Caco-2 (cell line): ENCODE data around the gene DDX28. TPM values are rescaled to one million over a fixed set of nuclear protein-coding genes. Genes with fewer than 3 reads are reported as not detected.
"Not testable (repeated sequence)": the region's sequence is repeated elsewhere in the genome, so short reads cannot be mapped to it uniquely, and the experiment has no call there.

Source experiments
- BruUV-seq: library from RNA; stranded (reverse); fragments of 400-500 nt; replicated peaks from 2 replicates; lab custom pipeline; 2021; lab: Mats Ljungman, UMichigan
- CTCF ChIA-PET: fragments of 300-600 bp; sonication (Branson Sonifier 250); formaldehyde crosslinking; loops from one replicate; lab custom pipeline; 2022; ENCODE audit warnings: antibody characterized with exemption; lab: Charles Lee
- POLR2A ChIA-PET: fragments of 300-600 bp; sonication (Branson Sonifier 250); formaldehyde crosslinking; loops from one replicate; lab custom pipeline; 2022; ENCODE audit warnings: antibody characterized with exemption; lab: Charles Lee
- DNase-seq, 2 experiments: peaks; one replicate each; pipeline versions ENCODE4 v3.0.0 to v3.0.0-alpha.2; 2020 to 2022
- H3K27me3 ChIP-seq: replicated peaks from 2 replicates; pipeline ENCODE4 v1.6.0; 2011; ENCODE audit warnings: low read length; ENCODE audit not compliant: control insufficient read depth, insufficient read depth
- H3K36me3 ChIP-seq: 2 replicates; pipeline ENCODE4 v1.5.1; 2011; ENCODE audit warnings: low read length; ENCODE audit not compliant: control insufficient read depth, insufficient read depth
- H3K4me1 ChIP-seq: fragments of 250-450 bp; sonication (Bioruptor Pico); 2 replicates; pipeline ENCODE4 v1.5.1; 2020; ENCODE audit warnings: mild to moderate bottlenecking
- H3K4me3 ChIP-seq: 2 replicates; pipeline ENCODE4 v1.5.1; 2011; ENCODE audit warnings: low read depth, mild to moderate bottlenecking, control low read depth, low read length
- H3K9me3 ChIP-seq: fragments of 250-450 bp; sonication (Bioruptor Pico); 2 replicates; pipeline ENCODE4 v1.5.1; 2020; ENCODE audit warnings: mild to moderate bottlenecking, moderate library complexity
- H3K27ac Mint-ChIP-seq: one replicate; pipeline ENCODE4 v1.8.0; 2022; ENCODE audit warnings: mixed read lengths; ENCODE audit not compliant: unreplicated experiment
- H3K27me3 Mint-ChIP-seq: one replicate; pipeline ENCODE4 v1.8.0; 2022; ENCODE audit warnings: mixed read lengths; ENCODE audit not compliant: insufficient read depth, unreplicated experiment
- H3K36me3 Mint-ChIP-seq: one replicate; pipeline ENCODE4 v1.8.0; 2022; ENCODE audit warnings: mild to moderate bottlenecking, mixed read lengths; ENCODE audit not compliant: insufficient read depth, unreplicated experiment
- H3K4me1 Mint-ChIP-seq: one replicate; pipeline ENCODE4 v1.8.0; 2022; ENCODE audit warnings: low read depth, mixed read lengths; ENCODE audit not compliant: unreplicated experiment
- H3K4me3 Mint-ChIP-seq: one replicate; pipeline ENCODE4 v1.8.0; 2022; ENCODE audit warnings: mild to moderate bottlenecking, moderate library complexity, mixed read lengths; ENCODE audit not compliant: unreplicated experiment
- H3K9me3 Mint-ChIP-seq: one replicate; pipeline ENCODE4 v1.8.0; 2022; ENCODE audit warnings: mixed read lengths; ENCODE audit not compliant: unreplicated experiment
- CTCF ChIP-seq, 2 experiments: fragments of 200-600 bp in 1 of 2; IDR thresholded peaks; 1 replicate in 1 of 2; 2 replicates in 1 of 2; pipeline versions ENCODE4 v1.5.1 to v1.8.0; 2011 to 2022; ENCODE audit warnings: antibody characterized with exemption in 1 of 2, control low read depth in 1 of 2, inconsistent platforms in 1 of 2, low read depth in 1 of 2, low read length in 1 of 2, mild to moderate bottlenecking in 1 of 2, moderate library complexity in 1 of 2; ENCODE audit not compliant: insufficient read depth in 1 of 2, severe bottlenecking in 1 of 2, unreplicated experiment in 1 of 2
- intact Hi-C: fragments of 100-400 bp; cut with micrococcal nuclease; formaldehyde crosslinking; loops from one replicate; pipeline ENCODE4 v1.10.0; 2022; ENCODE audit not compliant: unreplicated experiment
- total RNA-seq: library from RNA; stranded (reverse); gene quantifications from 2 replicates; pipeline ENCODE4 v1.2.3, GENCODE V29; 2022

The DDX28 gene
- total RNA-seq, 1 experiment from 2014 or later, result 17.1 TPM

GRCh38 chr16:68019167-68019680 is 3.8 kb downstream of the DDX28 start:
- Histone ChIP-seq H3K4me3 (no peak overlapping the region), H3K4me1 (no peaks in the 10 kb centered on the region; the same call in 1 of the 2 replicates), H3K36me3 (no peaks in the 10 kb centered on the region; the same call in 1 of the 2 replicates), H3K9me3 (no peaks in the 10 kb centered on the region), H3K27me3 (no peaks in the 10 kb centered on the region)
- Mint-ChIP-seq H3K27ac (no peak overlapping the region), H3K4me3 (no peak overlapping the region), H3K4me1 (peaks cover 8% of the 10 kb centered on the region), H3K36me3 (peaks cover 30% of the 10 kb centered on the region), H3K27me3 (no peaks in the 10 kb centered on the region), H3K9me3 (no peaks in the 10 kb centered on the region)
- intact Hi-C loops, result no loop called here
- no peak for TF ChIP-seq CTCF (IDR thresholded peaks at IDR 0.05; ENCODE audit: insufficient read depth in 1 of 2, low read depth in 1 of 2, low read length in 1 of 2, severe bottlenecking in 1 of 2, unreplicated experiment in 1 of 2)
- no TSS peak for BruUV-seq
- ChIA-PET POLR2A (interaction anchor here (0.6 to 0.7 kb wide), 2 partner anchors 54 to 113 kb away, joined by 3 to 6 read pairs; no protein-coding TSS in a partner anchor), CTCF (interaction anchor here (0.6 kb wide), 1 partner anchor 128 kb away, joined by 4 read pairs; no protein-coding TSS in a partner anchor)
- no peak for DNase-seq

- intact Hi-C loops, result no loop called here
- no TSS peak for BruUV-seq
- Mint-ChIP-seq H3K27ac (no peak within 1 kb of the TSS), H3K4me1 (peaks cover 8% of the 10 kb centered on the region), H3K9me3 (no peaks in the 10 kb centered on the region), H3K36me3 (peaks cover 6% of the 10 kb centered on the region), H3K4me3 (no peak within 1 kb of the TSS), H3K27me3 (peaks cover 3% of the 10 kb centered on the region)
- no peaks in the 10 kb centered on the region for H3K36me3 ChIP-seq
- H3K9me3 ChIP-seq, result no peaks in the 10 kb centered on the region
- H3K27me3 ChIP-seq, result no peaks in the 10 kb centered on the region
- CTCF ChIA-PET, result interaction anchor here (1.1 kb wide), 1 partner anchor 312 kb away, joined by 3 read pairs; no protein-coding TSS in a partner anchor
- H3K4me3 ChIP-seq, result no peak within 1 kb of the TSS
- POLR2A ChIA-PET, result no interaction called here
- H3K4me1 ChIP-seq, result no peaks in the 10 kb centered on the region
- TF ChIP-seq CTCF (IDR thresholded peaks at IDR 0.05; ENCODE audit: insufficient read depth in 1 of 2, low read depth in 1 of 2, low read length in 1 of 2, severe bottlenecking in 1 of 2, unreplicated experiment in 1 of 2), result no peak
- DNase-seq, result no peak
Observed at GRCh38 chr16:68015681-68016080, 7.4 kb downstream of the DDX28 start, which contains the start of gene DPEP2NB. TSS of gene DPEP2NB (minus strand) at chr16:68015911. CDS start at chr16:68015770, 141 bp downstream.

GRCh38 chr16:68013440-68013839 is 9.6 kb downstream of the DDX28 start:
- TF ChIP-seq CTCF (IDR thresholded peaks at IDR 0.05; ENCODE audit: insufficient read depth in 1 of 2, low read depth in 1 of 2, low read length in 1 of 2, severe bottlenecking in 1 of 2, unreplicated experiment in 1 of 2), result no peak
- Mint-ChIP-seq H3K9me3 (no peaks in the 10 kb centered on the region), H3K27me3 (peaks cover 6% of the 10 kb centered on the region), H3K4me3 (no peak overlapping the region), H3K4me1 (no peaks in the 10 kb centered on the region), H3K36me3 (no peaks in the 10 kb centered on the region), H3K27ac (no peak overlapping the region)
- no peaks in the 10 kb centered on the region for H3K4me1 ChIP-seq
- H3K36me3 ChIP-seq, result no peaks in the 10 kb centered on the region
- ChIA-PET POLR2A (no interaction called here), CTCF (no interaction called here)
- no peaks in the 10 kb centered on the region for H3K27me3 ChIP-seq
- H3K9me3 ChIP-seq, result no peaks in the 10 kb centered on the region
- no peak for DNase-seq
- H3K4me3 ChIP-seq, result no peak overlapping the region
- no TSS peak for BruUV-seq
- intact Hi-C loops, result no loop called here

- H3K27me3 Mint-ChIP-seq, H3K4me3 ChIP-seq, H3K36me3 Mint-ChIP-seq, H3K9me3 ChIP-seq, H3K4me3 Mint-ChIP-seq, H3K36me3 ChIP-seq, intact Hi-C loops, H3K4me1 ChIP-seq, H3K4me1 Mint-ChIP-seq, H3K27me3 ChIP-seq, H3K9me3 Mint-ChIP-seq, H3K27ac Mint-ChIP-seq, BruUV-seq, DNase-seq: not testable (repeated sequence)
- ChIA-PET POLR2A (interaction anchor here (0.6 kb wide), 1 partner anchor 14 kb away, joined by 4 read pairs; no protein-coding TSS in a partner anchor), CTCF (interaction anchor here (0.6 kb wide), 1 partner anchor 10 kb away, joined by 3 read pairs; no protein-coding TSS in a partner anchor)
Observed at GRCh38 chr16:68009872-68010271, 13.2 kb downstream of the DDX28 start.
